ENCODE results near the gene GLIS1. TPM values are rescaled to one million over a fixed set of nuclear protein-coding genes. Genes with fewer than 3 reads are reported as not detected.

Gene GLIS1
- total and polyA plus RNA-seq, 2 experiments from 2014 or later = 0.26 to 0.31 TPM

DNA sequence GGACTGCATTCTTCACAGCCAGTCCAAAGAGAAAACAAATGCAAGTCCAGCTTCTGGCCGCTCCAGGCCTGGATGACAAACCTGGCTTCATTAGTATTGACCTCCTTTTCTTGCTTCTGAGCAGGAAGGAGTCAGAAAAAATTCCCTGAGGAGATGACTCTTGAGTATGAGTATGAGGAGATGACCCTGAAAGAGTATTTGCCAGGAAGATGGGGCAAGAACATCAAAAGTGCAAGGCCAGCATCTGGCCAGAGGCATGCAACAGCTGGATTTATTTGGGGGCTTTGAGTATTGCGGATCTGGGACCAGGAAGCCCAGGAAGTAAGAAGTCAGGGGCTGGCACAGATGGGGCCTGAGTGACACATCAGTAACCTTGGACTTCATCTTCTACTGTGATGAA lies 113.9 kb downstream of the GLIS1 start:
- ATAC-seq (no peak), DNase-seq (ENCODE audit: low spot score) (no peak)
- H3K4me1 ChIP-seq (ENCODE audit: insufficient read depth) = no peaks in the 10 kb centered on the region
- no peak overlapping the region for H3K4me3 ChIP-seq
- Mint-ChIP-seq H3K4me1 (peaks cover 11% of the 10 kb centered on the region; the same call in 2 of the 3 replicates), H3K36me3 (ENCODE audit: low read depth) (no peaks in the 10 kb centered on the region), H3K27me3 (ENCODE audit: insufficient read depth, low read depth, poor library complexity) (peaks cover 7% of the 10 kb centered on the region), H3K4me3 (no peak overlapping the region), H3K9me3 (no peaks in the 10 kb centered on the region), H3K27ac (no peak overlapping the region)
- H3K27me3 ChIP-seq (ENCODE audit: insufficient read depth) = no peaks in the 10 kb centered on the region
- H4K20me1 ChIP-seq (replicated peaks; ENCODE audit: insufficient read depth) = no peaks in the 10 kb centered on the region
- H3K36me3 ChIP-seq (ENCODE audit: insufficient read depth) = no peaks in the 10 kb centered on the region
- H3F3A ChIP-seq (replicated peaks; ENCODE audit: low read depth) = no peaks in the 10 kb centered on the region
- H3K4me2 ChIP-seq = no peak overlapping the region
- no peak overlapping the region for H3K27ac ChIP-seq (ENCODE audit: low read depth)
- TF ChIP-seq CREB1 (CRISPR knock-in tag; IDR thresholded peaks at IDR 0.05; ENCODE audit: low read depth) = no peak
- TF ChIP-seq CTCF (conservative IDR thresholded peaks at IDR 0.05; ENCODE audit: low read depth in 2 of 2) = no peak
- TF ChIP-seq ZNF331 (CRISPR knock-in tag; IDR thresholded peaks at IDR 0.05; ENCODE audit: low read depth) = no peak
- TF ChIP-seq EZH2 (IDR thresholded peaks at IDR 0.05; ENCODE audit: low read depth, unreplicated experiment) = no peak
- no peak for TF ChIP-seq ZNF114 (CRISPR knock-in tag; IDR thresholded peaks at IDR 0.05)
- TF ChIP-seq ZNF462 (CRISPR knock-in tag; IDR thresholded peaks at IDR 0.05) = no peak
- no peak for TF ChIP-seq REST (IDR thresholded peaks at IDR 0.05; ENCODE audit: unreplicated experiment)
- no peak for TF ChIP-seq JUNB (IDR thresholded peaks at IDR 0.05; ENCODE audit: unreplicated experiment)
- TF ChIP-seq, protein P1, sequence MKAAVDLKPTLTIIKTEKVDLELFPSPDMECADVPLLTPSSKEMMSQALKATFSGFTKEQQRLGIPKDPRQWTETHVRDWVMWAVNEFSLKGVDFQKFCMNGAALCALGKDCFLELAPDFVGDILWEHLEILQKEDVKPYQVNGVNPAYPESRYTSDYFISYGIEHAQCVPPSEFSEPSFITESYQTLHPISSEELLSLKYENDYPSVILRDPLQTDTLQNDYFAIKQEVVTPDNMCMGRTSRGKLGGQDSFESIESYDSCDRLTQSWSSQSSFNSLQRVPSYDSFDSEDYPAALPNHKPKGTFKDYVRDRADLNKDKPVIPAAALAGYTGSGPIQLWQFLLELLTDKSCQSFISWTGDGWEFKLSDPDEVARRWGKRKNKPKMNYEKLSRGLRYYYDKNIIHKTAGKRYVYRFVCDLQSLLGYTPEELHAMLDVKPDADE (IDR thresholded peaks at IDR 0.05) = no peak
- TF ChIP-seq POLR2AphosphoS5 (IDR thresholded peaks at IDR 0.05; ENCODE audit: low read depth) = no peak
- no peak for TF ChIP-seq STAT1 (IDR thresholded peaks at IDR 0.05; ENCODE audit: unreplicated experiment)
- no peak for TF ChIP-seq EZH2phosphoT487 (IDR thresholded peaks at IDR 0.05; ENCODE audit: unreplicated experiment)
- TF ChIP-seq NANOG (IDR thresholded peaks at IDR 0.05; ENCODE audit: borderline replicate concordance) = no peak
- no peak overlapping the region for H2AFZ ChIP-seq
- H3K9me2 ChIP-seq (ENCODE audit: insufficient read depth) = no peaks in the 10 kb centered on the region
- no peaks in the 10 kb centered on the region for H3K79me2 ChIP-seq (replicated peaks; ENCODE audit: insufficient read depth)

Measured in GM23338 (cell line).